Heart right ventricle (tissue), 16 donors: ENCODE data around the gene SV2C. TPM values are rescaled to one million over a fixed set of nuclear protein-coding genes. Genes with fewer than 3 reads are reported as not detected.

Source experiments
- ATAC-seq, 8 donors: fragments of 200-7000 bp; cut with Tn5 transposase; one replicate each; pipeline ENCODE4 v1.9.1; 2020; ENCODE audit warnings: mild to moderate bottlenecking in 8 of 8, moderate library complexity in 8 of 8, moderate number of reproducible peaks in 1 of 8
- DNase-seq, 2 donors: peaks; one replicate each; pipeline ENCODE4 v3.0.0-alpha.2; 2020
- H3K27ac ChIP-seq, 10 donors: fragments of 200-600 bp; sonication (generic) in 2 of 10; one replicate each; pipeline versions ENCODE4 v1.5.0 to v1.8.0; 2020 to 2022; ENCODE audit warnings: mild to moderate bottlenecking in 3 of 10
- H3K27me3 ChIP-seq, 7 donors: fragments of 200-600 bp; one replicate each; pipeline ENCODE4 v1.8.0; 2021 to 2022; ENCODE audit warnings: mild to moderate bottlenecking in 2 of 7
- H3K36me3 ChIP-seq, 9 donors: fragments of 200-600 bp; sonication (generic) in 1 of 9; one replicate each; pipeline versions ENCODE4 v1.5.0 to v1.8.0; 2020 to 2022; ENCODE audit warnings: mild to moderate bottlenecking in 2 of 9
- H3K4me1 ChIP-seq, 9 donors: fragments of 200-600 bp; sonication (generic) in 1 of 9; one replicate each; pipeline versions ENCODE4 v1.5.0 to v1.8.0; 2020 to 2022; ENCODE audit warnings: mild to moderate bottlenecking in 4 of 9
- H3K4me3 ChIP-seq, 10 donors: fragments of 200-600 bp; sonication (generic) in 2 of 10; one replicate each; pipeline versions ENCODE4 v1.5.0 to v1.8.0; 2020 to 2022; ENCODE audit warnings: mild to moderate bottlenecking in 7 of 10, moderate library complexity in 2 of 10
- H3K9me3 ChIP-seq, 11 donors: fragments of 200-600 bp in 10 of 11; sonication (generic) in 2 of 11; one replicate each; pipeline versions ENCODE4 v1.5.0 to v1.8.0; 2013 to 2022; ENCODE audit warnings: mild to moderate bottlenecking in 2 of 11, control low read depth in 1 of 11, moderate library complexity in 1 of 11
- CTCF ChIP-seq, 9 donors: fragments of 200-600 bp; sonication (generic) in 2 of 9; IDR thresholded peaks; one replicate each; pipeline versions ENCODE4 v1.5.0 to v1.8.0; 2021 to 2022; ENCODE audit warnings: antibody characterized with exemption in 9 of 9, mild to moderate bottlenecking in 5 of 9, moderate library complexity in 1 of 9
- WGBS, 2 donors: extraction: QIAGEN DNeasy Blood & Tissue Kit; methylation state at CpG; one replicate each; pipeline ENCODE4 v1.1.7; 2013; ENCODE audit warnings: inconsistent platforms in 1 of 2; 5-methylcytosine and 5-hydroxymethylcytosine counted together
- intact Hi-C, 10 donors: fragments of 100-400 bp; cut with DNase I; formaldehyde crosslinking; loops; one replicate each; pipeline versions ENCODE4 v1.11.1 to v1.14.2; 2022
- polyA plus RNA-seq, 2 donors: library from polyadenylated mRNA; stranded (reverse); fragments of 200-250 nt; gene quantifications; one replicate each; pipeline ENCODE4 v1.2.3, GENCODE V29; 2013
- total RNA-seq, 10 donors: library from RNA; stranded (reverse); fragmentation: NEBNext Ultra II Directional in 3 of 10; extraction: Animal tissue kit (Norgen Biotek cat#: 25700) in 3 of 10; gene quantifications; one replicate each; pipeline versions ENCODE4 v1.2.1 to v1.2.4, GENCODE V29; 2021 to 2023
- donor health status: Arrhythmogenic right ventricular cardiomyopathy.
- donor health status: ischemic (EF 13 %, LVEDD 7.1; RV severe dilation, severe dysfunction).
- donor health status: healthy with polysubstance abuse.
- donor health status: DM: no; HTN: yes; CAD: no.
- donor health status: DM: no; HTN: no; CAD: no.
- donor health status: ischemic (EF 25% LVEDD 6.9; RV normal size, moderate dysfunction).
- donor health status: ischemic (EF 25% LVEDD 5.7; RV mildly dilated, moderate dysfunction).
- donor health status: healthy.
- donor health status: DM: yes; HTN: yes; CAD: no.
- donor health status: Ischemic cardiomyopathy.
- donor health status: ischemic (EF 35%, LVEDD 5.7; RV mildly dilated, moderate dysfunction).
- donor health status: nonischemic (EF 11% LVEDD 7.7; RV severe dilation, severe dysfunction).
- donor health status: DM: yes; HTN: yes; CAD: no.
- donor health status: PGD.
- donor health status: ischemic (EF 29% LVEDD 5.4; RV normal size, mild dysfunction).
- donor health status: nonischemic (EF 23%, LVEDD 6.1; RV moderate dilation, normal function).

Gene SV2C
- total and polyA plus RNA-seq, 12 donors: 0.09 to 1.2 (median 0.24) TPM; not detected in 4

GRCh38 chr5:76106149-76106548, 23.0 kb downstream of the SV2C start:
- DNase-seq (no peak), ATAC-seq (no peak)
- Histone ChIP-seq H3K4me1 (no peaks in the 10 kb centered on the region), H3K4me3 (no peak overlapping the region), H3K27ac (no peak overlapping the region), H3K9me3 (no peaks in the 10 kb centered on the region), H3K27me3 (peaks cover 0 to 6% (median 0%) of the 10 kb centered on the region in 7 donors), H3K36me3 (no peaks in the 10 kb centered on the region)
- TF ChIP-seq CTCF (IDR thresholded peaks at IDR 0.05): no peak
- 60 to 67% methylated on average over 3 of the region's 3 CpGs for WGBS, 2 donors
- intact Hi-C loops: no loop called here

- no peak for TF ChIP-seq CTCF (IDR thresholded peaks at IDR 0.05)
- no peaks in the 10 kb centered on the region for H3K36me3 ChIP-seq
- H3K27ac ChIP-seq: no peak overlapping the region
- no peaks in the 10 kb centered on the region for H3K9me3 ChIP-seq
- DNase-seq (no peak), ATAC-seq (peak in 1 of 8 donors; percentile 51)
- intact Hi-C loops: no loop called here
- H3K27me3 ChIP-seq: peaks cover 0 to 6% (median 0%) of the 10 kb centered on the region in 7 donors
- H3K4me3 ChIP-seq: no peak overlapping the region
- peaks cover 0 to 20% (median 0%) of the 10 kb centered on the region in 9 donors for H3K4me1 ChIP-seq
- 69 to 74% methylated on average over 7 of the region's 7 CpGs for WGBS, 2 donors
These were observed 28.4 kb downstream of the SV2C start for GRCh38 chr5:76111477-76112174.

- no peak overlapping the region for H3K4me3 ChIP-seq
- H3K9me3 ChIP-seq: peaks cover 0 to 5% (median 0%) of the 10 kb centered on the region in 11 donors
- 88 to 89% methylated on average over 4 of the region's 4 CpGs for WGBS, 2 donors
- intact Hi-C loops: no loop called here
- H3K27me3 ChIP-seq: peaks cover 0 to 3% (median 0%) of the 10 kb centered on the region in 7 donors
- H3K27ac ChIP-seq: no peak overlapping the region
- ATAC-seq: no peak
- H3K4me1 ChIP-seq: peaks cover 0 to 20% (median 0%) of the 10 kb centered on the region in 9 donors
- DNase-seq: no peak
- H3K36me3 ChIP-seq: no peaks in the 10 kb centered on the region
- no peak for TF ChIP-seq CTCF (IDR thresholded peaks at IDR 0.05)
These were observed 29.9 kb downstream of the SV2C start for GRCh38 chr5:76113103-76113502.

- ATAC-seq: peak in 7 of 8 donors; percentile 23 to 67 (median 49)
- WGBS, 2 donors: 34 to 48% methylated on average over 5 of the region's 5 CpGs
- Histone ChIP-seq H3K36me3 (no peaks in the 10 kb centered on the region), H3K9me3 (peaks cover 0 to 5% (median 0%) of the 10 kb centered on the region in 11 donors), H3K4me1 (peaks cover 0 to 20% (median 0%) of the 10 kb centered on the region in 9 donors), H3K27me3 (peaks cover 0 to 3% (median 0%) of the 10 kb centered on the region in 7 donors), H3K27ac (no peak overlapping the region), H3K4me3 (no peak overlapping the region)
- TF ChIP-seq CTCF (IDR thresholded peaks at IDR 0.05): no peak
- DNase-seq: peak in 1 of 2 donors; percentile 7
- intact Hi-C loops: no loop called here
These were observed 31.1 kb downstream of the SV2C start for GRCh38 chr5:76114179-76114851.
